HEK293 (cell line): ENCODE measurements around the gene RASD1.

ENCODE experiments used
- ATF2 ChIP-seq: fragments of 450-650 bp; formaldehyde crosslinking; IDR thresholded peaks from 2 replicates; pipeline ENCODE4 v1.5.1; 2016; ENCODE audit warnings: missing biosample characterization, missing genetic modification characterization, low read depth
- CTCF ChIP-seq: fragments of 450-650 bp; formaldehyde crosslinking; IDR thresholded peaks from 2 replicates; pipeline ENCODE4 v1.5.1; 2016; ENCODE audit warnings: missing biosample characterization, missing genetic modification characterization
- GLIS2 ChIP-seq: fragments of 450-650 bp; formaldehyde crosslinking; IDR thresholded peaks from 2 replicates; pipeline ENCODE4 v1.5.1; 2016; ENCODE audit warnings: missing biosample characterization, missing genetic modification characterization
- HIC1 ChIP-seq: fragments of 450-650 bp; formaldehyde crosslinking; IDR thresholded peaks from 2 replicates; pipeline ENCODE4 v1.5.1; 2016; ENCODE audit warnings: missing biosample characterization, missing genetic modification characterization
- PATZ1 ChIP-seq: fragments of 450-650 bp; formaldehyde crosslinking; IDR thresholded peaks from 2 replicates; pipeline ENCODE4 v1.5.1; 2016; ENCODE audit warnings: missing biosample characterization, missing genetic modification characterization
- SETDB1 ChIP-seq: IDR thresholded peaks from one replicate; pipeline ENCODE4 v1.6.1; 2017; ENCODE audit warnings: mild to moderate bottlenecking, low read length, moderate library complexity, mixed read lengths; ENCODE audit not compliant: insufficient read length
- ZFP41 ChIP-seq: fragments of 450-650 bp; formaldehyde crosslinking; IDR thresholded peaks from 2 replicates; pipeline ENCODE4 v1.5.1; 2016; ENCODE audit warnings: missing biosample characterization, missing genetic modification characterization, borderline replicate concordance
- ZNF37A ChIP-seq: fragments of 450-650 bp; IDR thresholded peaks from 2 replicates; pipeline ENCODE4 v1.5.1; 2018; ENCODE audit warnings: missing biosample characterization, missing genetic modification characterization

- TF ChIP-seq CTCF (tag by site-specific recombination) (no peak), ATF2 (tag by site-specific recombination) (no peak), SETDB1 (no peak), ZNF37A (tag by site-specific recombination) (no peak), GLIS2 (no peak), HIC1 (tag by site-specific recombination) (no peak), PATZ1 (no peak), ZFP41 (tag by site-specific recombination) (no peak)
Observed at GRCh38 chr17:17445296-17445924, 50.8 kb downstream of the RASD1 start.
